ENCODE results near the gene PNLDC1. TPM values are rescaled to one million over a fixed set of nuclear protein-coding genes. Genes with fewer than 3 reads are reported as not detected.
"Not testable (repeated sequence)": the region's sequence is repeated elsewhere in the genome, so short reads cannot be mapped to it uniquely, and the experiment has no call there.

PNLDC1 gene
- total and polyA plus RNA-seq, 7 donors = 0.09 to 0.49 (median 0.17) TPM; not detected in 2

GRCh38 chr6:159823953-159824352, 23.9 kb downstream of the PNLDC1 start:
- no peak overlapping the region for H3K4me3 ChIP-seq
- peaks cover 0 to 10% of the 10 kb centered on the region in 2 donors for H3K36me3 ChIP-seq (ENCODE audit: insufficient read depth in 1 of 2, low read depth in 1 of 2)
- WGBS, 3 donors = 92 to 96% (median 95%) methylated on average over 3 of the region's 3 CpGs
- DNase-seq (no peak), ATAC-seq (no peak)
- peaks cover 7% of the 10 kb centered on the region for H3K4me1 ChIP-seq
- intact Hi-C loops (cut with DNase I) = no loop called here
- no peak overlapping the region for H3K27ac ChIP-seq
- H3K27me3 ChIP-seq (ENCODE audit: insufficient read depth in 3 of 3, low read length in 2 of 3) = no peaks in the 10 kb centered on the region
- H3K9me3 ChIP-seq = no peaks in the 10 kb centered on the region
- TF ChIP-seq CTCF (IDR thresholded peaks at IDR 0.05) = no peak

GRCh38 chr6:159824690-159825089, 24.6 kb downstream of the PNLDC1 start:
- WGBS, 3 donors = 96 to 98% (median 97%) methylated on average over 9 of the region's 9 CpGs
- H3K4me1 ChIP-seq; H3K36me3 ChIP-seq (ENCODE audit: insufficient read depth in 1 of 2, low read depth in 1 of 2); H3K9me3 ChIP-seq; DNase-seq; H3K4me3 ChIP-seq; intact Hi-C loops (cut with DNase I); H3K27ac ChIP-seq; H3K27me3 ChIP-seq (ENCODE audit: insufficient read depth in 3 of 3, low read length in 2 of 3); ATAC-seq: not testable (repeated sequence)

- intact Hi-C loops (cut with DNase I) = no loop called here
- ATAC-seq (no peak), DNase-seq (no peak)
- H3K27me3 ChIP-seq (ENCODE audit: insufficient read depth in 3 of 3, low read length in 2 of 3) = no peaks in the 10 kb centered on the region
- H3K4me1 ChIP-seq = peaks cover 7% of the 10 kb centered on the region
- no peak overlapping the region for H3K4me3 ChIP-seq
- H3K27ac ChIP-seq = no peak overlapping the region
- peaks cover 0 to 1% of the 10 kb centered on the region in 2 donors for H3K36me3 ChIP-seq (ENCODE audit: insufficient read depth in 1 of 2, low read depth in 1 of 2)
- WGBS, 3 donors = 95 to 97% (median 96%) methylated on average over 13 of the region's 13 CpGs
- no peaks in the 10 kb centered on the region for H3K9me3 ChIP-seq
- TF ChIP-seq CTCF (IDR thresholded peaks at IDR 0.05) = no peak
Measured at GRCh38 chr6:159826004-159826403, 25.9 kb downstream of the PNLDC1 start.

GRCh38 chr6:159826968-159827647, 27.0 kb downstream of the PNLDC1 start:
- Histone ChIP-seq H3K4me3 (no peak overlapping the region), H3K27ac (no peak overlapping the region), H3K27me3 (ENCODE audit: insufficient read depth in 3 of 3, low read length in 2 of 3) (no peaks in the 10 kb centered on the region), H3K4me1 (peaks cover 7% of the 10 kb centered on the region), H3K36me3 (ENCODE audit: insufficient read depth in 1 of 2, low read depth in 1 of 2) (no peaks in the 10 kb centered on the region), H3K9me3 (no peaks in the 10 kb centered on the region)
- peak; percentile 30 for TF ChIP-seq CTCF (IDR thresholded peaks at IDR 0.05)
- DNase-seq = no peak
- ATAC-seq = peak; percentile 84 to 91 (median 87)
- WGBS, 3 donors = 34 to 52% (median 39%) methylated on average over 16 of the region's 16 CpGs
- intact Hi-C loops (cut with DNase I) = no loop called here

GRCh38 chr6:159828074-159828473, 28.0 kb downstream of the PNLDC1 start:
- H3K36me3 ChIP-seq (ENCODE audit: insufficient read depth in 1 of 2, low read depth in 1 of 2) = no peaks in the 10 kb centered on the region
- H3K27me3 ChIP-seq (ENCODE audit: insufficient read depth in 3 of 3, low read length in 2 of 3) = no peaks in the 10 kb centered on the region
- H3K27ac ChIP-seq = no peak overlapping the region
- intact Hi-C loops (cut with DNase I) = no loop called here
- TF ChIP-seq CTCF (IDR thresholded peaks at IDR 0.05) = no peak
- ATAC-seq (peak in 1 of 4 donors; percentile 31), DNase-seq (no peak)
- H3K4me3 ChIP-seq = no peak overlapping the region
- H3K4me1 ChIP-seq = peaks cover 7% of the 10 kb centered on the region
- WGBS, 3 donors = 34 to 44% (median 40%) methylated on average over 7 of the region's 7 CpGs
- H3K9me3 ChIP-seq = no peaks in the 10 kb centered on the region

Data from psoas muscle (tissue), 8 donors.